DLD1 (cell line): ENCODE results near the gene FBXO46.

Experiments
- in situ Hi-C: cut with HindIII; loops from 2 replicates; pipeline ENCODE4 v1.10.0; 2017; ENCODE audit warnings: low sequenced_read_pairs

The FBXO46 gene, protein sequence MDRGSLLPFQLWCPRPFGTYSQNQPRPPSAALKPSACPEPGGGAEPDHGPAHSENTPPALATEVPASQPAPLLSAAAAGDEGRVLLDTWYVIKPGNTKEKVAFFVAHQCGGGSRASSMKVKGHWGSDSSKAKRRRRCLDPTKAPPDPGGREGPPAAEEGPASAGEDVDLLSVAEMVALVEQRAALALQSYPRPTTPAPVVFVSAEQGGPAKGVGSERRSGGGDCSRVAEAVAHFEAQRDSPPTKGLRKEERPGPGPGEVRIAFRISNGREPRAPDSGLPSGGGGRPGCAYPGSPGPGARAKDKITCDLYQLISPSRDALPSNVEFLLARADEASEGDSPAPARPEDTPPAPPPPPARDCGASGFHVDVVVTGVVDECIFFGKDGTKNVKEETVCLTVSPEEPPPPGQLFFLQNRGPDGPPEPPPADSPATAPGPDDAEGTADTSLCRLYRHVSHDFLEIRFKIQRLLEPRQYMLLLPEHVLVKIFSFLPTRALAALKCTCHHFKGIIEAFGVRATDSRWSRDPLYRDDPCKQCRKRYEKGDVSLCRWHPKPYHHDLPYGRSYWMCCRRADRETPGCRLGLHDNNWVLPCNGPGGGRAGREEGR

DNA sequence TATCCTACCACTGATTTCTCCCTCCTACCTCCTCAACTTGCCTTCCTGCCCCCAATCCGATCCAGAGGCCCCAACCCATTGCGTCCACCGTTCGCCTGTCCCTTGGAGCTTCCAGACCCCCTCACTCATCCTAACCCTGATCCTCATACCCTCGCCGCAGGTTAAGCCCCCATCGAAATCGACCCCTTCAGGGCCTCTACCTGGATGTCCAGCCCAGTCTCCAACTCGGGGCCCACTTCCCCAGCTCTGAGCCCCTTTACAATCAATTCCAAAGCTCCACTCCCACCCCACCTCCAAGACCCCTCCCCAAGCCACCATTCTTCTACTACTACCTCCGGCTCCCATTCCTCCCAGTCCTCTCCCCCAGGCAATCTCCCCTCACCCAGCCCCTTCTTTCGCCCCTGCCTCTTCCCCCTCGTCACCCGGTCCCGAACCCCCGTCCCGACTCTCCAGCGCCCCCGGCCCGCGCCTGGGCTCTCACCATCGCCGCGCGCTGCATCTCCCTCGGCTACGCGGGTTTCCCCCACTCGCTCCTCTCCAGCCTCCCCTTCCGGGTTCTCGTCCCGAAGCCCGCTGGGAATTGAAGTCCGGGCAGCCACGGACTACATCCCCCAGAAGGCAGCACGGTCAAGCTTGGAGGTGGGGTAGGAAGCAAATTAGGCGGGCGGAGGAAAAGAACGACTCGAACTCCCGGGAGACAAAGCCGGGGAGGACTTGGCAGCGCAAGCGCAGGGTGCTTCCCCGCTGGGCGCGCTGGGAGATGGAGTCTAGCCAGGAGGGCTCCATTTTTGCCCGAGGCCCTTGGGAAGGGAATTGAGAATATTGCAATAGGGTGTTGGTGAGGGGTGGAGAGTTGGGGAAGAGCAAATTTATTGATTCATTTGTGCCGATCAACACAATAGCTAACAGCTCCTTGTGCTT is at the start of gene FBXO46:
TSS of gene FBXO46 (minus strand) at position 529 of the 921 bp plus-strand sequence. CDS start 17,401 bp downstream, outside the sequence.
- in situ Hi-C loops, result no loop called here

DNA sequence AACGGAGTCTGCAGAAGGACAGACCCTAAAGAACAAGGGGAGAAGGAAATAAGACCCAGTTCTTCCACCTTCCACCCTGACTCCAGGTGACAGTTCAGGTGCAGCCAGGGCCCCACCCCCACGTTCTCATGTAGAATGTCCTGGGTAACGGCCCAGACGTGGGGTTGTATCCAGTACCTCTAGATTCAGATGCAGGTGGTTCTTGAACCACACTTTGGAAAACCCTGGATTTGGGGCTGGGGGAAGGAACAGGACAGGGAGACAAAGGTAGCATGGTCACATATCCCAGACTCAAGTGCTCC is 49.4 kb upstream of the FBXO46 start:
- in situ Hi-C loops, result no loop called here

DNA sequence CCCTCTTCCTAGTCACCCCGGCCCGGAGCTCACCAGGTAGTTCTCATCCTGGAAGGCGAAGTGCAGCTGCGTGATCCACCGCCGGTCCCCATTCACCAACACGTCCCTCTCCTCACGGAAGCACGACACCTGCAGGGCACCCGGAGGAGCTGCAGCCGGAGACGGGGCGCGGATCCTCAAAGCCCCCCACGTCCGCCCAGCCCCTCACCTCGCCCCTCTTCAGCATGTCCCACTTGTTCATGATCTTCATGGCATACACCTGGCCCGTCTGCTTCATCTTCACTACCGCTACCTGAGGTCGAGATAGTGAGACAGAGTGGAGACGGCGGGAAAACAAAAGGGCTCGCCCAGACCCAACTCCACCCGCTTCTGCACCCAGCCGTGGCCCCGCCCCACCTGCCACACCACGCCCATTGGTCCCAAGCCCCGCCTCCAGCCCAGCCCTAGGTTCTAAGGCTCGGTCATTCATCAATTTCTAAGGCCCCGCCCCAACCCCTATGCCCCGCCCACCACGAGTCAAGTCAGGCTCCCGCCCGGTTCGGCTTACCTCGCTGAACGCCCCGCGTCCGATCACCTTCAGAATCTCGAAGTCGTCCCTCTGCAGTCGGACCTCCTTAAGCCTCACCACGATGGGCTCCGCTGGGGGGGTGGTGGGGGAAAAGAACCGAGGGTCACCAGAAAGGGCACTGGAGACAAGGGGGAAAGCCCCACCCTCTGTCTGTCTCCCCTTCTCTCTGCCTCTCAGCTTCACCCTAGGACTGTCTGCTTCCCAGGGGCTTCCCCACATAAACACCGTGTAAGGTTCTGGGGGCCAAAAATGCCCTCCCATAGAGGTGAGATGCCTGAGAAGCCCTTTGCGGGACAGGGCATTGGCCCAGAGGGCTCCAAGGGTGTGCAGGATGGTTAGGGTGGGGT is 48.8 kb upstream of the FBXO46 start:
- in situ Hi-C loops, result no loop called here

DNA sequence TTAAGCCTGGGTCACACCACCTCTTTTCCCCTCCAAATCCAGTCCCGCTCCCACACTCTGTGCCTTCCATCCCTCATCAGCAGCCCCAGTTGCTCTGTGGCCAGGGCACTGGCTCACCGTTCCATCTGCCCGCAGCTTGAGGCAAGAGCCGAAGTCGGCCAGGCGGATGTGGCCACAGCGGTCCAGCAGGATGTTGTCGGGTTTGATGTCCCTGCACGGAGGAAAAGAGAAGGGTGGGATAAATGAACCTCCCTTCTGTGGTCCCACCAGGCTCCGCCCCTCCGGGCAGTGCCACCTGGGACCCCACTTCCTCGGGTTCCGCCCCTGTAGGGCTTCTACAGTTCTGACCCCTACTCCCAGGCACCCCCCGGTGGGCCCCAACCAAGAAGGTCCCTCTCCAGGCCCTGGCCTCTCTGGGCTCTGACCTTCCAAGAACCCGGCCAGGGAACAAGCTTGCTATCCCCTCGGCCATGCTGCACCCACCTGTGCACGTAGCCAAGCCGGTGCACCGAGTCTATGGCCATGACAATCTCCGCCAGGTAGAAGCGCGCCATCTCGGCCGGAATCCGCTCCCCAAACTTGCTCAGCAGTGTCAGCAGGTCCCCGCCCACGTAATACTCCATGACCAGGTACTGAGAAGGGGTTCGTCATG is 47.4 kb upstream of the FBXO46 start:
- in situ Hi-C loops, result no loop called here

DNA sequence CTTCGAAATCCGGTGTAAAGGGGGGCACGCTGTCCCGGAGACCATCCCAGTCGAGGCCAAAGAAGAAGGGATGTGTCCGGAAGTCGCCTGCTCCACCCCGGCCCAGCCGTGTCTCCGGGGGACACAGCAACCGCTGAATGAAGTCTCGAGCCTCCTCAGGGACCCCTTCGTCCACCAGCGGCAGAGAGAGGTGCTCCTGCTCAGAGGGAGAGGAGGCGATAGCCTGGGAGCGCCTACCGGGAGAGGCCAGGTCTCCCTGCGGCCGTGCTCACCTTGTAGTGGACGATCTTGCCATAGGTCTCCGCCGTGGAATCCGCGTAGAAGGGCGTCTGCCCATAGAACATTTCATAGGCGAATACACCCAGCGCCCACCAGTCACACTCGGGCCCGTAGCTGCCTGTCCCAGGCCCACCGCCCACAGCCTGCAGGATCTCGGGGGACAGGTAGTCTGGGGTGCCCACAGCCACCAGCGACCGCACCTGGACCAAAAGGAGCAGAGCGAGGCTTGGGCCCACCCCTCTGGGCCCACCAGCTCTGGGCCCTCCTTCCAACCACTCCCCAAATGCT is 46.8 kb upstream of the FBXO46 start:
- in situ Hi-C loops, result no loop called here

DNA sequence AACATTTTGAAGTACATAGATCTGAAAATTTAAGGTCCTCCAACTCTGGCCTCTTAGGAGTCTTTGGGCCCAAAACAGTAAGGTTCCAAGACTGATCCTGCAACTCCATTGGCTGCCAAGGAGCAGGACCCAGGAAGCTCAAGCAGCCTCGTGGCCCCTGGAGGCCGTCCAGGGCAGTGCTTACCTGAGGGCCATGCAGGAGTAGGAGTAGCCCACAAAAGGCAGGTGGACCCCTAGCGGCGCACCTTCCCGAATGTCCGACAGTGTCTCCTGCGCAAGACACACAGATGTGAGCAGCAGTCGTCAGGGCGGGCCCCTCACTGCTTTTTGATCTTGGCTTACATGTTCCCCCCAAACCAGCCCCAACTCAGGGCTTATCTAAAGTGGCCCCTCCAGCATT is 44.1 kb upstream of the FBXO46 start:
- in situ Hi-C loops, result no loop called here

DNA sequence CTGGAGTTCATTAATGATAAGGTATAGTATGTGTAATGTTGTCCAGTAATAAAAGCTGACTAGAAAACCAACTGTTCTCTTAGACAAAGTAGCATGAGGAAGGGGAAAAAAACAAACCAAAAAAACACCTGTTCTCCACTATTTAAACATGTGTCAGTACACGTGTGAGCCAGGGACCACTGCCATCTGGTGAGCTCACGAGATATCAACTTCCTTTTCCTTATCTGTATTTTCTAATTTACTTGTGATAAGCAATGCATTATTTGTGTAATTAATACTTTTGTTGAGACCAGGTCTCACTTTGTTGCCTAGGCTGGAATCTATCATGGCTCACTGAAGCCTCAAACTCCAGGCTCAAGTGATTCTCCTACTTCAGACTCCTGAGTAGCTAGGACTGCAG is 42.7 kb upstream of the FBXO46 start:
- in situ Hi-C loops, result no loop called here

DNA sequence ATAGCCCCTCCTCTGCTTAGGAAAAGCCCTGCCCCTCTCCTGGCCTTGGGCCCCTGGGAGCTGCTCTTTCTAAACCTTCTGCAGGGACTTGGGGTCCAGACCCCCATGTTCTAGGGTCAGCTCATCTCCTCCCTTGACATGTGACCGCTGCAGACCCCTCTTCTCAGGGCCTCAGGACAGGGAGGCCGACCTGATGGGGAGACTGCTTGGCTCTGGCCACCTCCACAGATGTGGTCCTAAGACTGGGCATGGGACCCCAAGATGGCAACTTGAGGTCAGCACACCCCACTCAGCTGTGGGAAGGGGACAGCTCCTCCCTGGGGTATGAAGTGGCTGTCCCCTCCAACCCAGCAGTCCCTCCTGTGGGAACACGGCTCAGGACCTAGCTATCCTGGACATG is 42.2 kb upstream of the FBXO46 start:
- in situ Hi-C loops, result no loop called here

DNA sequence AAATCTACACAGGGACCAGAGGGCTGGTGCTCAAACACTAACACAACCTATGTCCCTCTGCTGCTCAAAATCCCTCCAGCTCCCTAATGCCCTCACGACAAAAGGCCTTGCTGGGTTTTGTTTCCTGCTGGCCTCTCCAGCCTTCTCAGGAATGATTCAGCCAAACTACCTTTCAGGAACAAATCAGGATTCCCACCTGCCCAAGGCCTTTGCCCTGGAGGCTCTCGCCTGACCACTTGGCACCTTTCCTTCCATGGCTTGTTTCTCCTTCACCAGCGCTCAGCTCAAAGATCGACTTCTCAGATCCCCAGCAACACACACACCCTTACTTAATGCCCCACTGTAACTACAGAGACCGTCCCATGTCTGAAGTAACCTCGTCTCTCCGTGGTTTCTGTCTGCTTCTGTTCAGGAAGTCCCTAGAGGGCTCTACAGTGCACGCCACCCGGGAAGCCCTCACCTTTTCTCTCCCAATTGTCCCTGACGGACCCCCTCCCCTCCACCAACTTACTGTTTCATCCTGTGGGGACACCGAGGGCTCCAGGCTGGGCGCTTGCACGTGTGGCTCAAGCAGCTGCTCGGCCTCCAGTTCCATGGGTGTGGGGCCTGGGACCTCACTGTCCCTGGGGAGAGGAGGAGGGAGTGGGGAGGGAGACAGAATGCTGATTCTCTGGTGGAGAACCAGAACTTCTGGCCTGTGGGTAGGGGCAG is 41.6 kb upstream of the FBXO46 start:
- in situ Hi-C loops, result no loop called here

DNA sequence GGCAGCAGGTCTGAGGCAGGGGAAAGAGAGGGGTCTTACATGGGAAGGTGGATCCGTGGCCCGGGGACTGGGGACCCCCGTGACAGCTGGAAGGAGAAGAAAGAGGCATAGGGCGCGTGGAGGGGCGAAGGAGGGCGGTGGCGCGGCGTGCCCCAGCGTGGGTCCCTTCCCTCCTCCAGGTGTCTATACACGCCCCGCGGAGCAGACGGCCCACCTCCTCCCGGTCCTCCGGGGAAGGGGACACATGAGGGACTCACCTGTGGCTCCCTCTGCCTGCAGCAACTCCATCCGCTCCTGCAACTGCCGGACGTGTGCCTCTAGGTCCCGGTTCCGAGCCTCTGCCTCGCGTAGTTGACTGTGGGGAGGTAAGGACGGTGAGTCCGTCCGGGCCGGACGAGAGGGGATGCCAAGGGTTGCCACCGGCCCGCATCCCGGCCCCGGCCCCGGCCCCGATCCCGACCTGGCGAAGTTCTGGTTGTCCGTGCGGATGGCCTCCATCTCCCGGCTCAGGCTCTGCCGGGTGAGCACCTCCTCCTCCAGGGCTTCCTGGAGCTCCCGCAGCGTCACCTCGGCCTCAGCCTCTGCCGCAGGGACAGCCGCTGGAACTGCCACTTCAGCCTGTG is 40.7 kb upstream of the FBXO46 start:
- in situ Hi-C loops, result no loop called here

DNA sequence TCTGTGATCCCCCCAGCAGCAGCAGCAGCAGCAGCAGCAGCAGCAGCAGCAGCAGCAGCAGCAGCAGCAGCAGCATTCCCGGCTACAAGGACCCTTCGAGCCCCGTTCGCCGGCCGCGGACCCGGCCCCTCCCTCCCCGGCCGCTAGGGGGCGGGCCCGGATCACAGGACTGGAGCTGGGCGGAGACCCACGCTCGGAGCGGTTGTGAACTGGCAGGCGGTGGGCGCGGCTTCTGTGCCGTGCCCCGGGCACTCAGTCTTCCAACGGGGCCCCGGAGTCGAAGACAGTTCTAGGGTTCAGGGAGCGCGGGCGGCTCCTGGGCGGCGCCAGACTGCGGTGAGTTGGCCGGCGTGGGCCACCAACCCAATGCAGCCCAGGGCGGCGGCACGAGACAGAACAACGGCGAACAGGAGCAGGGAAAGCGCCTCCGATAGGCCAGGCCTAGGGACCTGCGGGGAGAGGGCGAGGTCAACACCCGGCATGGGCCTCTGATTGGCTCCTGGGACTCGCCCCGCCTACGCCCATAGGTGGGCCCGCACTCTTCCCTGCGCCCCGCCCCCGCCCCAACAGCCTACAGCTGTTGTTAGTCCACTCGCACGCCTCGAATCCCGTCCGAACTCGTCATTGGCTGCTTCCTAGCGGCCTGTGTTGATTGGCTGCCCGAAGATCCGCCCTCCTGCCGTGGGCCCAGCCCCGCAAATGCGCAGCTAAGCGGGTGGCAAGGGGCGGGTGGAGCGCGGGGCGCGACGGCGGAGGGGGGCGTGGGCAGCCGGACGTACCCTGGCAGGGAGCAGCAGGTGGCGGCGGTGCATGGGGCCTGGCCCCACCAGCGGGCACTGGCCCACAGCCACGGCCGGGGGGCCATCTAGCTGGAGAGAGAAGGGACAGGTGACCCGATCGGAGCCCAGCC is 39.8 kb upstream of the FBXO46 start:
- in situ Hi-C loops, result no loop called here

DNA sequence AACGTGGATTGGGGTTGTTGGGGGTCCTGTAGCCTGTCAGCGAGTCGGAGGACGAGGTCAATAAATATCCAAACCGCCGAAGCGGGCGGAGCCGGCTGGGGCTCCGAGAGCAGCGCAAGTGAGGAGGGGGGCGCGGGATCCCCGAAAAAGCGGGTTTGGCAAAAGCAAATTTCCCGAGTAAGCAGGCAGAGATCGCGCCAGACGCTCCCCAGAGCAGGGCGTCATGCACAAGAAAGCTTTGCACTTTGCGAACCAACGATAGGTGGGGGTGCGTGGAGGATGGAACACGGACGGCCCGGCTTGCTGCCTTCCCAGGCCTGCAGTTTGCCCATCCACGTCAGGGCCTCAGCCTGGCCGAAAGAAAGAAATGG is 39.1 kb upstream of the FBXO46 start:
- in situ Hi-C loops, result no loop called here

DNA sequence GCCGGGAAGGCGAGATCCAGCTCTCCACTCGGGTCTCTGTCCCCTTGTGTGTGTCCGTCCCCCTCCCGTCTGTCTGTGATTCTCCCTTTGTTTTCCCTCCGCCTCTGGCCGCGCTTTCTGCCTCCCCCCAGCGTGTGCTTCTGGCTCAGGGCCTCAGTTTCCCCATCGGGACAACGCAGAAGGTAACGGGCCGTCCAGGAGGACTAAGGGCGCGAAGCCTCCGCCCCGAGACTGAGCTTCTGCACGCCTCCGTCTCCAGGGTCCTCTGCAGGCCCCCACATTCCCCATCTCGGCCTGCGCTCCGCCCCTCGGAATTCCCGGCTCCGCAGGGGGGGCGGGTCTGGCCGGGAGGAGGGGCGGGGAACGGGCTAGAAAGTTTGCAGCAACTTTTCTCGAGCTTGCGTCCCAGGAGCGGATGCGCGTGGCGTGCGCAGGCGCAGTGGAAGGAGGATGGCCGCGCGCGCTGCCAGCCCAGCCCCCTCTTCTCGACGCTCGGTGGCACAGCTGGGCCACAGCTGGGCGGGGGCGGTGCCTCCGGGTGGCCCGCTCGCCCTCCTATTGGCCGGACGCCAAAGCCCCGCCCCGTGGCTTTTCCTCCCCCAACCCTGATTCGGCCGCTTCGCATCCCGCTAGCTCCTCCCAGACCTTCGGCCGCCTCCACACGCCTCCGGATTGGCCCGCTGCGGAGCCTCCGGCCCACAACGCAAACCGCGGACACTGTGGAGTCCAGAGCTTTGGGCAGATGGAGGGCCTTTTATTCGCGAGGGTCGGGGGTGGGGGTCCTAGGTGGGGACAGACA is 38.5 kb upstream of the FBXO46 start, which contains the start of gene SIX5:
TSS of gene SIX5 (minus strand) at position 269 of the 799 bp plus-strand sequence. CDS start 408 bp downstream, outside the sequence.
- in situ Hi-C loops, result no loop called here

DNA sequence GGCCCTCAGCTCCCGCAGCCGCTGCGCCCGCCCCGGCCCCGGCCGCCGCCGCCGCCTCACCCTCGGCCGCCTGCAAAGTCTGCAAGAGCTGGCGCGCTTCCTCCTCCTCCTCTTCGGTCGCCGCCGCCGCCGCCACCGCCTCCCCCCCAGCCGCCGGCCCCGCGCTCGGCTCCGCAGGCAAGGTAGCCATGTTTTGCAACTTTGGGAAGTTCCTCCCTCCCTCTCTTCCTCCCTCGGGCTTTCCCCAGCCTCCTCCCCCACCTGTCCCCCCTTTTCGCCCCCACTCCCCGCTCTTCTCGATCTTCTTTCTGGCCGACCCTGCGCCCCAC is 37.9 kb upstream of the FBXO46 start:
- in situ Hi-C loops, result no loop called here

DNA sequence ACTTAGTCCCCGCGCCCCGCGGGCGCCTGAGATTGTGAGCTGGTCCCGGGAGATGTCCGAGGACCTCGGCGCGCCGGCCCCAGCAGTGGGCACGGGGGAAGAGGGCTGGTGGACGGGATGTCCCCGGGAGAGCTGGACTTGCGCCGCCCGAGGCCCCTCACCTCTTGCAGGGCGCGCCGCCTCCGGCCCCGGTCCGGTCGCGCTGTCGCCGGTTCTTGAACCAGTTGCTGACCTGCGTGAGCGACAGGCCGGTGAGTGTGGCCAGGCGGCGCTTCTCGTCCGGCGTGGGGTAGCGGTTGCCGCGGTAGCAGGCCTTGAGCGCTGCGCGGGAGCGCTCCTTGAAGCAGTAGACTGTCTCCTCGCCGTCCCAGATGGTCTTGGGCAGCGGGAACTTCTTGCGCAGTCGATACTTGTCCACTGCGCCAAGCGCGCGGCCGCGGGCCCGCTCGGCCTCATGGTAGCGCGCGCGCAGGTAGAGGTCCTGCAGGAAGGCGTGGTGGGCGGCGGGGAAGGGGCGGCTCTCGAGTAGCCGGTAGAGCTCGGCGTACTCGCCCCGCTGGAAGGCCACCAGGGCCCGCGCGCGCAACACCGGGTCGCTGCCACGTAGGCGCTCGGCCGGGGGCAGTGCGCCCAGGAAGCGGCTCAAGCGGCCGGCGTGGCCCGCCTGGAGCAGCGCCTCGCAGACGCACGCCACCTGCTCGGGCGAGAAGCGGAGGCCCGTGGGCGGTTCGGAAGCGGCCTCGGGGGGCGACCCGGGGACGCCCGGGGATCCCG is 37.4 kb upstream of the FBXO46 start:
- in situ Hi-C loops, result no loop called here

DNA sequence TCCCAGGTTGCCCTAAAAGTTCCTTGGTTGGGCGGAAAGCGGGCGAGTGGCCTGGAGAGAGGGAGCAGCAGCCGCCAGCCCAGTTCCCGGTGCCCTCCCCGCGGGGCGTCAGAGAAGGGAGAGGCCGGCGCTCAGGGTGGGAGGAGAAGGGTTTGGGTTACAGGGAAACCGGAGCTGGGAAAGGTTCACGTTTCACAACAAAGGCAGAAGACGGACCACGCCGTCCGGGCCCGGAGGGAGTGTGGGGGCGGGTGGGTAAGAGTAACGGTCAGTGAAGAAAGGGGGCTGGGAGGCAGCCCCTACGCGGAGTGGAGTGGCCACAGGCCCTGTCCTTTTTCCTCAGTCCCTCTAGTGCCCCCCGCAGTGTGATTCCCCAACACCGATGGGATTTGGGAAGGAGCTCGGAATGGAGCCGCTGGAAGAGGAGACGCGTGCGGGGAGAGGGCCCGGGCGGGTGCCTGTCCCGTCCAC is 36.7 kb upstream of the FBXO46 start:
- in situ Hi-C loops, result no loop called here
